GM21619 (cell line): Measurements from ENCODE around the gene SH3TC1.

Experiments
- ATAC-seq: cut with Tn5 transposase; IDR thresholded peaks from one replicate; pipeline ENCODE4 v1.9.1; 2021; ENCODE audit not compliant: unreplicated experiment

Gene SH3TC1

GRCh38 chr4:8163436-8164193 is 35.5 kb upstream of the SH3TC1 start:
- no peak for ATAC-seq

- ATAC-seq: no peak
Measured at GRCh38 chr4:8164194-8164565, 34.9 kb upstream of the SH3TC1 start.

- no peak for ATAC-seq
Measured at GRCh38 chr4:8164687-8165086, 34.4 kb upstream of the SH3TC1 start.

- ATAC-seq: no peak
Measured at GRCh38 chr4:8165374-8165896, 33.7 kb upstream of the SH3TC1 start.

- no peak for ATAC-seq
Measured at GRCh38 chr4:8167291-8167690, 31.8 kb upstream of the SH3TC1 start.

- ATAC-seq: no peak
Measured at GRCh38 chr4:8167815-8168214, 31.3 kb upstream of the SH3TC1 start.

GRCh38 chr4:8168232-8168631 is 30.9 kb upstream of the SH3TC1 start:
- ATAC-seq: no peak

DNA sequence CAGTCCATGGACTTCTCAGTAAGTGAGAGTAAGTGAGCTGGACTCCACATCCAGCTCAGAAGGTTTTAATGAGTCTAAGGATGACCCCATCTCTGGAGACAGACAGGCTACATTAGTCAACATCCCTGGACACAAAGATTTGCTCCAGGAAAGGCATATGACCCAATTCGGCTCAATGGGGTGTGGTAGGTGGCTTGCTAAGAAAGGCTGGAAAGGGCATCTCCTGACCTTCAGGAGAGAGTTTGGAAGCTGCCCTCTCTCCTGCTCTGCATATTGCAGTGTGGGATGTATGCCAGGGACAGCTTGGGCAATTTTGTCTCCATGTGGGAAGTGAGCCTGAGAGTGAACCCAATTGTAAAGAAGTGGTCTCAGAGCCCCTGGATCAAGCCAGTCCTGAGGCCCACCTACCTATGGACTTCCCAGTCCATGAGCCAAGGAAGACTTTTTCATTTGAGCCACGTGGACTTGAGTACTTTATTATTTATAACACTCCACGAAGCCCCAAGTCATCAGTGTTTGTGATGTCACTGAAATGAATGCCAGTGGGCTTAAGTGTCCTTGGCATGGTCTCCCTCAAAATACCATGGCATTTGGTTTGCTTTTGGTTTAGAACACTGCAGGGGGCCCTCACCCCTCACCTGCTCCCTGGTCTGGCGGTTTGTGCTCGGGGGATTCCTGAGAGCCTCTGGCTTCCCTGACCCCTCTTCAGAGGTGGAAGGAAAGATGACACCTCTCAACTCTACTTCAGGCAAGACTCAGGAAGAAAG is 30.1 kb upstream of the SH3TC1 start:
- no peak for ATAC-seq

- ATAC-seq: no peak
Measured at GRCh38 chr4:8169763-8170162, 29.3 kb upstream of the SH3TC1 start.

DNA sequence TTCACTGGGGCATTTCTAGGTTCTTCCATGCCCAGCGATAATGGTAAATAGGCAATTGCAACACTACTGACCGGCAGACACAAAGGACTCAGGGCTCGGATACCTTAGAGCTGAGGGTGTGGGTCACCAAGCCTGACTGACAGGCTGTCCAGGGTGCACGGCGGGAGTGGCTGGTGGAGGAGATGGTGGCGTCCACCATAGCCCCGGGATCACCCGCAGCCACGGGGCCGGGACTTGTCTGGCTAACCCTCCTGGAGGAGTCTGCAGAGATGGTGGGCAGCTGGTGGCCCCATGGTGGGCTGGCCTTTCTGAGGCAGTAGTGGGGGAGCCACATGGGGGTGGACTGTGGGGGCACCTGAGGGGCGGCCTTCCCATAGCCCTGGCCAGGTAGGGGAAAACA is 28.7 kb upstream of the SH3TC1 start:
- ATAC-seq: no peak

- ATAC-seq: no peak
Measured at GRCh38 chr4:8171266-8171665, 27.8 kb upstream of the SH3TC1 start.

DNA sequence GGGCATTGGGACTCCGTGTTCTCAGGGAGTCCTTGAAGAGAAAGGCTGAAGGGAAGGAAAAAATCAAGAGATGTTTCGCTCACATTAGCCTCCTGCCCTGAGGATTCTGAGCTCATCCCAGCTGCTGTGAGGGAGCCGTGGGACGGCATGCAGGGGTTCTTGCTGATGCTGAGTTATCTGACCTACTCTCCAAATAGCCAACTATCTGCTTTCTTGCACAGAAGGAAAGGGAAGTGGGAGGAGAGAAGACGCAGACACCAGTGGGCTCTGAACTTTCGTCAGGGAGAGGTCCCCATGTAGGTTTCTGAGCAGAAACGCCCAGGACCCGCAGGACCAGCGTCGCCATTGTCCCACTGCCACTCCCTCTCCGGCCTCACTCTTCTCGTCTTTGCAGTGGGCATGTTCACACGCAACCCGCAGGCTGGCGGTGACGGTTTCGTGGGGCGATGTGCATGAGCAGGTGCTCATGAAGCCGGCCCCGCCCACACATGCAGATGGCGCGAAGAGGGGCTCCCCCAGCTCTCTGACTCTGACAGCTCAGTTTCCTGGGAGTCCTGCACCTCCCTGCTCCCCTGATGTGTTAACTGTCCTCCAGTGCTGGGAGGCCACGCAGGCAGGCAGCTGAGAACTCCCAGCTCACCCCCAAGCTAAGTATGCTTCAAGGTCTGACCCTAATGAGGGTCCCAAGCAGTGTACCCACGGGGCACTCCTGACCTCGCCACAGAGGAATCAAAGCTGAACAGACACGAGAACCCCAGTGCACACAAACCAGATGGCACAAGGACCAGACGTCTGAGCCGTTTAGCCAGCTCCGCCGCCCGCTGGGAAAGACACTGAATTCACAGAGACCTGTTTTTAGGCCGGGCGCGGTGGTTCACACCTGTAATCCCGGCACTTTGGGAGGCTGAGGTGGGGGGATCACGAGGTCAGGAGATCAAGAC is 26.8 kb upstream of the SH3TC1 start:
- ATAC-seq: peak; percentile 79

- no peak for ATAC-seq
Measured at GRCh38 chr4:8173492-8174242, 25.4 kb upstream of the SH3TC1 start.

DNA sequence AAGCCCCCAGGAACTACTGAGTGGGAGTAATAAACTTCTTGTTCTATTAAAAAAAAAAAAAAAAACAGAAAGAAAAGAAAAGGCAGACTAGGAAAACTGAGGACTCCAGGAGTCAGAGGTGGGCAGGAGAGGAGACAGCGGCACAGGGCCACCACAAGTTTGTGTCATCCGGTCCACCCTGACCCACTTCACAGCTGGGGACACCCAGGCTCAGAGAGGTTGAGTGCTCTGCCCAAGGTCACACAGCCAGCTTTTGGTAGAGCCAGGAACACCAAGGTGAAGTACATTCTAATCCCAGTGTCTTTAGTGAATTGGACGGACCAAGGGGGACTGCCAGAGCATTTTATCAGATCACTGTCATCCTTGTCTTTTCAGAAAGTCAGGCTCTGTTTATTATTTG is 24.1 kb upstream of the SH3TC1 start:
- no peak for ATAC-seq

- ATAC-seq: no peak
Measured at GRCh38 chr4:8175686-8176085, 23.4 kb upstream of the SH3TC1 start.

- ATAC-seq: peak; percentile 67
Measured at GRCh38 chr4:8176547-8177399, 22.3 kb upstream of the SH3TC1 start.

DNA sequence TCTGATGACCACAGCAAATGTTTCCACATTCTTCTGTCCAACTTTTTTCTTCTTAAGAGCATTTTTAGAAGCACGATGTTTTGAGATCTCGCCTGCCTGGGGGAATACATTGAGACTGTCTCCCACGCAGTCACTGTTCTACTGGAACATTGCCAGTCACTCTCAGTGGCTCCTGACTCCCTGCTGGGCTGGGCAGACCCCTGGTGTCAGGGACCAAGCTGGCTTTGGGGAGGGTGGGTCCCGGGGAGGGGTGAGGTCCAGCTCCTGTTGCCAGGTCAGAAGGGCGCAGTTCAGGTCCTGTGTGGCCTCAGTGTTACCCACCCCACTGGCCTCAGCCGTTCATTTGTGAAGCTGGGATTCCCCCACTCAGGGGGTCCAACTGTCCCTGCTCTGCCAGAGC is 21.5 kb upstream of the SH3TC1 start:
- no peak for ATAC-seq

GRCh38 chr4:8177956-8178355 is 21.1 kb upstream of the SH3TC1 start:
- ATAC-seq: no peak

DNA sequence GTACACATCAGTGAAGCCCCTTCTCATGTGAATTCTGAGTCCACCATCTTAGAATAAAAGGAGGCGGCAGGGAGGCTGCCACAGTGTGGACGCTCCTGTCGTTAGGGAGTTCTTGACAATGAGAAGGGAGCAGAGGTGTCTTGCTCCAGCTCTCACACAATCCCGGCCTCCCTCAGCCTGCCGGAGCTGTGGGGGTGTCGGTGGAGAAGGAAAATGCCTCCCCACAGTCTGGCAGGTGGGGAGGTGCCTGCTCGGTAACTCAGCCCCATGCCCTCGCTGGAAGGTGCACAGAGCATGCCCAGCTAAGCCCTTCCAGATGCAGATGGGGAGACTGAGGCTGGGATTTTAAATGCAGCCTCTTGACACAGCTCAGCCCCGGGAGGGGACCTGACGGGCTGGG is 20.0 kb upstream of the SH3TC1 start:
- no peak for ATAC-seq

DNA sequence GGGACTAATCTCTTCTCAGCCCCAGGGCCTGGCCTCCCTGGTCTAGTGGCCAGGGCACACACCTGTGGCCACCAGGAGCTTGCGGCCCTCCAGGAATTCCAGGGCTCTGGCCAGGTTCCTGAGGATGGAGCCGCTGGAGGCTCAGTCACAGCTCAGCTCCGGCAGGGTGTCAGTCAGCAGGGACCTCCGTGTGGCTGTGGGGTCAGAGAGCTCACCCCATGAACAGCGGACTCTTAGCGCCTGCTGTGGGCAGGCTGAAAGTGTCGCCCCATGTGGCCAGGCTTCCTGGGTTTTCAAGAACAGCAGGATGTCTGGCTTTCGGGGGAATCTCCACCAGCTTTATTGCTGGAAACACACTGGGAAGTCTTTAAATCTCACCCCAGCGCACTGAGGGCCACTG is 19.3 kb upstream of the SH3TC1 start:
- no peak for ATAC-seq
